K562 (cell line): ENCODE measurements around the gene GUCA1A. TPM values are rescaled to one million over a fixed set of nuclear protein-coding genes. Genes with fewer than 3 reads are reported as not detected.

Source experiments
- CC2D1A ChIP-seq: fragments of 450-650 bp; IDR thresholded peaks from 2 replicates; pipeline ENCODE4 v1.6.1; 2017; ENCODE audit warnings: mild to moderate bottlenecking
- CREB5 ChIP-seq: fragments of 250-450 bp; sonication (Bioruptor Pico); IDR thresholded peaks from 2 replicates; pipeline ENCODE4 v1.5.0; 2020; ENCODE audit warnings: mild to moderate bottlenecking
- CREM ChIP-seq: IDR thresholded peaks from 2 replicates; pipeline ENCODE4 v1.6.1; 2014; ENCODE audit warnings: antibody characterized with exemption, low read depth
- DPF2 ChIP-seq: fragments of 450-650 bp; IDR thresholded peaks from 2 replicates; pipeline ENCODE4 v1.6.1; 2016
- ERF ChIP-seq: fragments of 450-650 bp; formaldehyde crosslinking; IDR thresholded peaks from 2 replicates; pipeline ENCODE4 v1.4.0; 2020; ENCODE audit warnings: mild to moderate bottlenecking, mixed read lengths
- ESRRA ChIP-seq: fragments of 450-650 bp; IDR thresholded peaks from 2 replicates; pipeline ENCODE4 v1.6.1; 2014; ENCODE audit warnings: low read depth, mild to moderate bottlenecking, moderate library complexity, borderline replicate concordance
- KDM1A ChIP-seq, 2 experiments: fragments of 450-650 bp; IDR thresholded peaks; 2 replicates each; pipeline ENCODE4 v1.6.1; 2016; ENCODE audit warnings: mild to moderate bottlenecking in 2 of 2
- KLF16 ChIP-seq: IDR thresholded peaks from 2 replicates; pipeline ENCODE4 v1.6.1; 2016; ENCODE audit warnings: antibody characterized with exemption
- POLR3A ChIP-seq: IDR thresholded peaks from 2 replicates; pipeline ENCODE4 v1.6.1; 2011; ENCODE audit warnings: borderline replicate concordance, mild to moderate bottlenecking, moderate library complexity; ENCODE audit not compliant: insufficient read length, insufficient read depth; ENCODE audit errors: extremely low read depth
- PRPF4 ChIP-seq: fragments of 200-400 bp; formaldehyde crosslinking; IDR thresholded peaks from one replicate; pipeline ENCODE4 v1.6.1; 2017; ENCODE audit warnings: low read length, low read depth, mild to moderate bottlenecking; ENCODE audit not compliant: insufficient read depth, poor library complexity, severe bottlenecking
- STAG1 ChIP-seq: sonication (generic); formaldehyde crosslinking; IDR thresholded peaks from 2 replicates; pipeline ENCODE4 v1.5.0; 2020; ENCODE audit warnings: missing genetic modification reagents, borderline replicate concordance
- TCF3 ChIP-seq: sonication (generic); formaldehyde crosslinking; IDR thresholded peaks from 2 replicates; pipeline ENCODE4 v1.4.0; 2020; ENCODE audit warnings: mild to moderate bottlenecking, missing genetic modification reagents
- TEAD4 ChIP-seq, 2 experiments: sonication (generic) in 1 of 2; formaldehyde crosslinking in 1 of 2; IDR thresholded peaks; 2 replicates each; pipeline versions ENCODE4 v1.6.1 to v1.8.0; 2012 to 2022; ENCODE audit warnings: borderline replicate concordance in 1 of 2, inconsistent platforms in 1 of 2, low read length in 1 of 2, mild to moderate bottlenecking in 1 of 2, missing genetic modification reagents in 1 of 2
- USF1 ChIP-seq: sonication (generic); formaldehyde crosslinking; IDR thresholded peaks from 2 replicates; pipeline ENCODE4 v1.9.0; 2022; ENCODE audit warnings: mild to moderate bottlenecking, missing genetic modification reagents
- ZBTB1 ChIP-seq: sonication (generic); formaldehyde crosslinking; IDR thresholded peaks from 2 replicates; pipeline ENCODE4 v1.8.1; 2023; ENCODE audit warnings: missing genetic modification reagents, low read depth, mild to moderate bottlenecking, borderline replicate concordance
- ZNF263 ChIP-seq: sonication (generic); formaldehyde crosslinking; IDR thresholded peaks from 2 replicates; pipeline ENCODE4 v1.8.0; 2022; ENCODE audit warnings: mild to moderate bottlenecking, missing genetic modification reagents, borderline replicate concordance
- ZNF395 ChIP-seq: fragments of 200-800 bp; sonication (Bioruptor generic); IDR thresholded peaks from 2 replicates; pipeline ENCODE4 v1.6.1; 2017; ENCODE audit warnings: missing genetic modification characterization, missing compliant biosample characterization
- ZNF589 ChIP-seq: fragments of 200-800 bp; sonication (Bioruptor generic); IDR thresholded peaks from 2 replicates; pipeline ENCODE4 v1.6.1; 2016; ENCODE audit warnings: low read depth, missing genetic modification characterization, missing compliant biosample characterization
- ZNF75A ChIP-seq: fragments of 450-650 bp; formaldehyde crosslinking; IDR thresholded peaks from 2 replicates; pipeline ENCODE4 v1.4.0; 2020; ENCODE audit warnings: mild to moderate bottlenecking
- ZZZ3 ChIP-seq: fragments of 450-650 bp; IDR thresholded peaks from 2 replicates; pipeline ENCODE4 v1.6.1; 2016; ENCODE audit warnings: antibody characterized with exemption, mild to moderate bottlenecking, moderate library complexity
- polyA plus RNA-seq, 8 experiments: library from polyadenylated mRNA; depleted of rRNA in 4 of 8; stranded (reverse) in 5 of 8; unstranded in 3 of 8; fragments of >200 nt; fragmentation: Nextera tagmentation in 2 of 8; fragmentation: Illumina TruSeq in 1 of 8; extraction: Ambion mirVana in 2 of 8; extraction: Trizol in 1 of 8; gene quantifications; 2 replicates each; pipeline versions ENCODE4 v1.2.1 to v1.2.3, GENCODE V29; 2011 to 2014; ENCODE audit warnings: inconsistent platforms in 1 of 8, missing spikeins in 1 of 8
- total RNA-seq, 7 experiments: library from RNA; depleted of rRNA in 6 of 7; stranded (reverse); fragments of >200 nt in 6 of 7; fragmentation: Illumina TruSeq in 2 of 7; extraction: Trizol in 2 of 7; gene quantifications; 2 replicates each; pipeline versions ENCODE4 v1.2.1 to v1.2.3, GENCODE V29; 2011 to 2021; ENCODE audit warnings: low replicate concordance in 1 of 7

Gene GUCA1A
- total and polyA plus RNA-seq, 9 of the 15 experiments (the other 6 are each of a cell fraction or from before 2014, with no cell fraction given), result not detected

- TF ChIP-seq USF1 (CRISPR knock-in tag) (peak; percentile 15; the same call in 1 of the 2 replicates), PRPF4 (no peak), ZNF75A (0 out of 2 replicates have a peak, but pooled peaks have one; percentile 39), ZZZ3 (no peak), STAG1 (CRISPR knock-in tag) (peak; percentile 37; the same call in 1 of the 2 replicates), CREM (peak; percentile 21; the same call in 1 of the 2 replicates), TCF3 (CRISPR knock-in tag) (peak; percentile 89), ZNF589 (CRISPR knock-in tag) (peak; percentile 81; the same call in 1 of the 2 replicates), CREB5 (CRISPR knock-in tag) (no peak), TEAD4 (IDR thresholded peaks at IDR 0.05; ENCODE audit: low read length) (peak; percentile 94), TEAD4 (CRISPR knock-in tag; IDR thresholded peaks at IDR 0.05; ENCODE audit: borderline replicate concordance) (no peak), ZNF263 (CRISPR knock-in tag) (0 out of 2 replicates have a peak, but pooled peaks have one; percentile 40), POLR3A (no peak), ZBTB1 (CRISPR knock-in tag) (0 out of 2 replicates have a peak, but pooled peaks have one; percentile 27), ZNF395 (peak; percentile 91; the same call in 1 of the 2 replicates), ESRRA (peak; percentile 88; the same call in 1 of the 2 replicates), ERF (CRISPR knock-in tag) (peak; percentile 53; the same call in 1 of the 2 replicates), KLF16 (peak; percentile 81; the same call in 1 of the 2 replicates), DPF2 (peak; percentile 47; the same call in 1 of the 2 replicates), KDM1A (IDR thresholded peaks at IDR 0.05) (peak; percentile 95 to 96), CC2D1A (peak; percentile 63)
Observed at GRCh38 chr6:42128460-42129359, 44.5 kb upstream of the GUCA1A start (continued).
